Neural crest cell (in vitro differentiated cells): ENCODE measurements around the gene ICAM5. TPM values are rescaled to one million over a fixed set of nuclear protein-coding genes. Genes with fewer than 3 reads are reported as not detected.

Source experiments
- DNase-seq: peaks from one replicate; pipeline ENCODE4 v3.0.0; 2021; ENCODE audit warnings: low read depth, mixed read lengths, low spot score
- H3K27ac Mint-ChIP-seq: one replicate; pipeline ENCODE4 v1.8.0; 2021; ENCODE audit warnings: mild to moderate bottlenecking, mixed read lengths; ENCODE audit not compliant: unreplicated experiment
- H3K27me3 Mint-ChIP-seq: 2 replicates; pipeline ENCODE4 v1.8.0; 2021; ENCODE audit warnings: low read depth, mild to moderate bottlenecking, mixed read lengths
- H3K36me3 Mint-ChIP-seq: 2 replicates; pipeline ENCODE4 v1.8.0; 2021; ENCODE audit warnings: low read depth, mild to moderate bottlenecking, mixed read lengths
- H3K4me1 Mint-ChIP-seq: 2 replicates; pipeline ENCODE4 v1.8.0; 2021; ENCODE audit warnings: mixed read lengths
- H3K4me3 Mint-ChIP-seq: one replicate; pipeline ENCODE4 v1.8.0; 2021; ENCODE audit warnings: mild to moderate bottlenecking, mixed read lengths
- H3K9me3 Mint-ChIP-seq: 2 replicates; pipeline ENCODE4 v1.8.0; 2021; ENCODE audit warnings: mixed read lengths
- CTCF ChIP-seq: fragments of 200-600 bp; sonication (generic); conservative IDR thresholded peaks from 2 replicates; pipeline ENCODE4 v1.5.0; 2021; ENCODE audit warnings: antibody characterized with exemption, mild to moderate bottlenecking
- total RNA-seq: library from RNA; stranded (reverse); gene quantifications from 2 replicates; pipeline ENCODE4 v1.2.1, GENCODE V29; 2021

ICAM5 gene
- total RNA-seq, 1 donor from 2014 or later = not detected

DNA sequence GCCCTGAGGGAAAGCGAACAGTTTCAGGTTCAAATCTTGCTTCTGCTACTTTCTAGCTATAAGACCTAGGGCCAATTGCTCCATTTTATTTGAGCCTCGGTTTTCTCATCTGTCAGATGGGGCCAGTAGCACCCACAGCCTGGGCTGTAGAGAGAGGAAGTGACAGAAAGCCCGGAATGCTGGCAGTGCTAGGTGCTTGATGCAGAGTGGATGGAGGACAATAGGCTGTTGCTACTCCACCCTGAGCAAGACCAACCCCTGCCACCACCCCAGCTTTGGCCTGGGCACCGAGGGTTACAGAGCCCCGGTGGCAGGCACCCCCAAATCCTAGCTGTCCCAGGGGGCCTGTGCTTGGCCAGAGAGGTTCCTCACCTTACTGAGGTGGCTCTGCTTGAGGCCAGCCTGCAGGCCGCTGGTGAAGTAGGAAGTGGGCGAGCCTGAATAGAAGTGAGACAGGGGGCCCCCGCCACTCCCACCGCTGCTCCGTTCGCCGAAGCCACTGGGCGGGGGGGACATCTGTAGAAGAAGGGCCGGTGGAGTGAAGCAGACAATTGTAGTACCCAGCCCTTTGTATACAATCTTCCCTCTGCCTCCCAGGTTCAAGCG lies 28.2 kb downstream of the ICAM5 start:
- Mint-ChIP-seq H3K27me3 (no peaks in the 10 kb centered on the region), H3K36me3 (peaks cover 5% of the 10 kb centered on the region), H3K4me3 (no peak overlapping the region)

GRCh38 chr19:10318807-10319682 lies 29.3 kb downstream of the ICAM5 start:
- Mint-ChIP-seq H3K4me3 (no peak overlapping the region), H3K36me3 (peaks cover 5% of the 10 kb centered on the region), H3K27ac (no peak overlapping the region), H3K9me3 (no peaks in the 10 kb centered on the region), H3K4me1 (peaks cover 19% of the 10 kb centered on the region), H3K27me3 (no peaks in the 10 kb centered on the region)
- DNase-seq = no peak
- no peak for TF ChIP-seq CTCF

More for the DNA sequence above, 28.2 kb downstream of the ICAM5 start:
- H3K4me1 Mint-ChIP-seq = peaks cover 19% of the 10 kb centered on the region
- no peak for TF ChIP-seq CTCF
- H3K9me3 Mint-ChIP-seq = no peaks in the 10 kb centered on the region
- H3K27ac Mint-ChIP-seq = no peak overlapping the region
- DNase-seq = no peak

- H3K27ac Mint-ChIP-seq = no peak overlapping the region
- no peaks in the 10 kb centered on the region for H3K9me3 Mint-ChIP-seq
- no peak overlapping the region for H3K4me3 Mint-ChIP-seq
- TF ChIP-seq CTCF = no peak
- no peaks in the 10 kb centered on the region for H3K27me3 Mint-ChIP-seq
- H3K4me1 Mint-ChIP-seq = peaks cover 3% of the 10 kb centered on the region
- peaks cover 5% of the 10 kb centered on the region for H3K36me3 Mint-ChIP-seq
- DNase-seq = no peak
Measured at GRCh38 chr19:10320602-10321416, 31.1 kb downstream of the ICAM5 start.

DNA sequence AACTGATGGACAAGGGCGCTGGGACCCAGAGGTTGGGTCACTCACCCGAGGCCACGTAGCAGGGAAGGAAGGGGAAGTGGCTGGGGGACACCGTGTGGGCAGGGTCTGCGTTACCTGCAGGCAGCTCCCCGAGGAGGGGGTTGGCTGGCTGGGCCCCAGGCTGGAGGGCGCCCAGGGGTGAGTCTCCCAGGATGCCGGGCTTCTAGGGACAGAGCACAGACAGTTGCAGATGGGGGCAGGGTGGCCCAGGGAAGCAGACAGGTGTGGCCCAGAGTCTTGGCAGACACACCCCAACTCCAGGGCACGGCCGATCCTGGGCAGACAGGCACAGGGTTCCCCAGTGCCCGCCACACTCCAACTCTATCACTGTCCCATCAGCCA lies 31.7 kb downstream of the ICAM5 start:
- H3K9me3 Mint-ChIP-seq = no peaks in the 10 kb centered on the region
- H3K4me1 Mint-ChIP-seq = no peaks in the 10 kb centered on the region
- no peaks in the 10 kb centered on the region for H3K27me3 Mint-ChIP-seq
- TF ChIP-seq CTCF = no peak
- no peak overlapping the region for H3K4me3 Mint-ChIP-seq
- no peak for DNase-seq
- no peak overlapping the region for H3K27ac Mint-ChIP-seq
- peaks cover 5% of the 10 kb centered on the region for H3K36me3 Mint-ChIP-seq
